Measurements from ENCODE around the gene TAOK1.
"Not testable (repeated sequence)": the region's sequence is repeated elsewhere in the genome, so short reads cannot be mapped to it uniquely, and the experiment has no call there.

Gene TAOK1

GRCh38 chr17:29480249-29480928 is 90.2 kb downstream of the TAOK1 start:
- not testable (repeated sequence) for H3K27me3 Mint-ChIP-seq; H3K27ac Mint-ChIP-seq; ATAC-seq (replicated peaks); DNase-seq; H3K4me3 Mint-ChIP-seq; H3K4me1 Mint-ChIP-seq (ENCODE audit: low read depth in 2 of 2); H3K9me3 Mint-ChIP-seq
- peaks cover 39% of the 10 kb centered on the region for H3K36me3 Mint-ChIP-seq (ENCODE audit: insufficient read depth)

DNA sequence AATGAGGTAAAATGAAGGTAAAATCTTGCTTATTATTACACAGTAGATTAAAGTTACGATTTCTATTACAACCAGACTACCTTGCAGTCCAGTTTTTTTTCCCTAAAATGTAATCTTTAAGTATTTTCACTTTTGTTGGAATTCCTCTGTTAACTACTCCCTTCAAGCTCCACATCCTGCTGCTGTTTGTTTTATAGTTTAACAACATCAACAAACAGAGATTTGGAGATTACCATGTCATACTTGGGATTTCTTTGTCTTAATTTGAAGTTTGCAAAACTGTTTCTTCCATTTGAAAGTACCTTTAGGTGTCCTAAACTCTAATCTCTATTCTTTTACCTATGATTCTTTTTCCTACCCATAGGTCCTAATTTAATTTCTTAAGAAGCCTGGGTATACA is 93.3 kb downstream of the TAOK1 start:
- ATAC-seq (replicated peaks): no peak
- Mint-ChIP-seq H3K27me3 (no peaks in the 10 kb centered on the region), H3K27ac (peak overlapping the region in 1 of 2 donors; percentile 17), H3K4me1 (ENCODE audit: low read depth in 2 of 2) (no peaks in the 10 kb centered on the region), H3K9me3 (no peaks in the 10 kb centered on the region), H3K36me3 (ENCODE audit: insufficient read depth) (peaks cover 49% of the 10 kb centered on the region), H3K4me3 (no peak overlapping the region)
- DNase-seq: no peak

GRCh38 chr17:29495011-29495410 is 104.8 kb downstream of the TAOK1 start:
- H3K4me3 Mint-ChIP-seq: no peak overlapping the region
- H3K27ac Mint-ChIP-seq: peak overlapping the region in 1 of 2 donors; percentile 17
- ATAC-seq (replicated peaks) (no peak), DNase-seq (no peak)
- no peaks in the 10 kb centered on the region for H3K27me3 Mint-ChIP-seq
- H3K9me3 Mint-ChIP-seq: no peaks in the 10 kb centered on the region
- H3K36me3 Mint-ChIP-seq (ENCODE audit: insufficient read depth): peaks cover 78% of the 10 kb centered on the region
- H3K4me1 Mint-ChIP-seq (ENCODE audit: low read depth in 2 of 2): no peaks in the 10 kb centered on the region

- H3K4me1 Mint-ChIP-seq (ENCODE audit: low read depth in 2 of 2): peaks cover 0 to 4% of the 10 kb centered on the region in 2 donors
- H3K36me3 Mint-ChIP-seq (ENCODE audit: insufficient read depth): peaks cover 76% of the 10 kb centered on the region
- H3K4me3 Mint-ChIP-seq: no peak overlapping the region
- no peaks in the 10 kb centered on the region for H3K9me3 Mint-ChIP-seq
- no peaks in the 10 kb centered on the region for H3K27me3 Mint-ChIP-seq
- no peak for ATAC-seq (replicated peaks)
- H3K27ac Mint-ChIP-seq: no peak overlapping the region
- DNase-seq: no peak
Measured at GRCh38 chr17:29504711-29505110, 114.5 kb downstream of the TAOK1 start.

- peaks cover 79% of the 10 kb centered on the region for H3K36me3 Mint-ChIP-seq (ENCODE audit: insufficient read depth)
- no peaks in the 10 kb centered on the region for H3K9me3 Mint-ChIP-seq
- H3K27ac Mint-ChIP-seq: peak overlapping the region in 1 of 2 donors; percentile 61
- H3K4me3 Mint-ChIP-seq: no peak overlapping the region
- no peak for DNase-seq
- H3K4me1 Mint-ChIP-seq (ENCODE audit: low read depth in 2 of 2): peaks cover 0 to 4% of the 10 kb centered on the region in 2 donors
- no peak for ATAC-seq (replicated peaks)
- H3K27me3 Mint-ChIP-seq: no peaks in the 10 kb centered on the region
Measured at GRCh38 chr17:29505836-29506235, 115.7 kb downstream of the TAOK1 start.

- Mint-ChIP-seq H3K9me3 (no peaks in the 10 kb centered on the region), H3K27me3 (no peaks in the 10 kb centered on the region), H3K36me3 (ENCODE audit: insufficient read depth) (peaks cover 80% of the 10 kb centered on the region), H3K4me3 (no peak overlapping the region), H3K4me1 (ENCODE audit: low read depth in 2 of 2) (peaks cover 0 to 4% of the 10 kb centered on the region in 2 donors), H3K27ac (no peak overlapping the region)
- no peak for DNase-seq
- no peak for ATAC-seq (replicated peaks)
Measured at GRCh38 chr17:29510953-29511352, 120.8 kb downstream of the TAOK1 start.

GRCh38 chr17:29514792-29515191 is 124.6 kb downstream of the TAOK1 start:
- Mint-ChIP-seq H3K27me3 (no peaks in the 10 kb centered on the region), H3K4me1 (ENCODE audit: low read depth in 2 of 2) (no peaks in the 10 kb centered on the region), H3K27ac (no peak overlapping the region)

DNA sequence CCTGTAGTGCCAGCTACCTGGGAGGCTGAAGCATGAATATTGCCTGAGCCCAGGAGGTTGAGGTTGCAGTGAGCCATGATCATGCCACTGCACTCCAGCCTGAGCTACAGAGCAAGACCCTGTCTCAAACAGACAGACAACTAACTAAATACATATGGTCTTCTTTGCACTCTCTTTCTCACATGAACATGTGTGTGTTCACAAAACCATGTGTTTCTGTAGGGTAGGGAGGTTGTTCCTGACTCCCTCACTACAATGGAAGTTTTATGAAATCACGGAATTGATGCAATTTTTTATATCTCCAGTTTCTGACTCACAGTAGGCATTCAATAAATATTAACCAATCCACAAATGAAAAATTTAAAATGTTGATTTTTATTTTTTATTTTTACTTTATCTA is 128.2 kb downstream of the TAOK1 start:
- no peaks in the 10 kb centered on the region for H3K4me1 Mint-ChIP-seq (ENCODE audit: low read depth in 2 of 2)
- no peak for DNase-seq
- no peak overlapping the region for H3K27ac Mint-ChIP-seq
- no peaks in the 10 kb centered on the region for H3K27me3 Mint-ChIP-seq
- ATAC-seq (replicated peaks): no peak
- H3K36me3 Mint-ChIP-seq (ENCODE audit: insufficient read depth): peaks cover 92% of the 10 kb centered on the region
- H3K4me3 Mint-ChIP-seq: no peak overlapping the region
- H3K9me3 Mint-ChIP-seq: no peaks in the 10 kb centered on the region

More at GRCh38 chr17:29514792-29515191, 124.6 kb downstream of the TAOK1 start:
- no peak for DNase-seq
- Mint-ChIP-seq H3K9me3 (no peaks in the 10 kb centered on the region), H3K4me3 (no peak overlapping the region), H3K36me3 (ENCODE audit: insufficient read depth) (peaks cover 92% of the 10 kb centered on the region)
- no peak for ATAC-seq (replicated peaks)

GRCh38 chr17:29524692-29525091 is 134.5 kb downstream of the TAOK1 start:
- Mint-ChIP-seq H3K4me3 (no peak overlapping the region), H3K27me3 (no peaks in the 10 kb centered on the region), H3K36me3 (ENCODE audit: insufficient read depth) (peaks cover 79% of the 10 kb centered on the region), H3K27ac (no peak overlapping the region), H3K4me1 (ENCODE audit: low read depth in 2 of 2) (no peaks in the 10 kb centered on the region), H3K9me3 (no peaks in the 10 kb centered on the region)
- no peak for DNase-seq
- no peak for ATAC-seq (replicated peaks)

DNA sequence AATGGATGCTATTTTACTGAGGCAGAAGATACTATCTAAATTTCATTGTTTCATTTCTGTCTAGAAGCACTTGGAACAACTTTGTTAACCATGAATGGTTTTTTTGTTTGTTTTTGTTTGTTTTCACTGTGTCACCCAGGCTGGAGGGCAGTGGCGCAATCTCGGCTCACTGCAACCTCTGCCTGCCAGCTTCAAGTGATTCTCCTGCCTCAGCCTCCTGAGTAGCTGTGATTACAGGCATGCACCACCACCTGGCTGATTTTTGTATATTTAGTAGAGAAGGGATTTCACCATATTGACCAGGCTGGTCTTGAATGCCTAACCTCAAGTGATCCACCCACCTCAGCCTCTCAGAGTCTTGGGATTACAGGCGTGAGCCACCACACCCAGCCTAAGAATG is 136.2 kb downstream of the TAOK1 start:
- Mint-ChIP-seq H3K27me3 (no peaks in the 10 kb centered on the region), H3K27ac (peak overlapping the region in 1 of 2 donors; percentile 77), H3K4me3 (no peak overlapping the region), H3K36me3 (ENCODE audit: insufficient read depth) (peaks cover 77% of the 10 kb centered on the region), H3K9me3 (no peaks in the 10 kb centered on the region), H3K4me1 (ENCODE audit: low read depth in 2 of 2) (no peaks in the 10 kb centered on the region)
- DNase-seq (no peak), ATAC-seq (replicated peaks) (no peak)

- Mint-ChIP-seq H3K36me3 (ENCODE audit: insufficient read depth) (peaks cover 76% of the 10 kb centered on the region), H3K27ac (peak overlapping the region in 1 of 2 donors; percentile 25), H3K4me1 (ENCODE audit: low read depth in 2 of 2) (no peaks in the 10 kb centered on the region), H3K27me3 (no peaks in the 10 kb centered on the region), H3K4me3 (no peak overlapping the region), H3K9me3 (no peaks in the 10 kb centered on the region)
- DNase-seq (no peak), ATAC-seq (replicated peaks) (no peak)
Measured at GRCh38 chr17:29533976-29534375, 143.8 kb downstream of the TAOK1 start.

DNA sequence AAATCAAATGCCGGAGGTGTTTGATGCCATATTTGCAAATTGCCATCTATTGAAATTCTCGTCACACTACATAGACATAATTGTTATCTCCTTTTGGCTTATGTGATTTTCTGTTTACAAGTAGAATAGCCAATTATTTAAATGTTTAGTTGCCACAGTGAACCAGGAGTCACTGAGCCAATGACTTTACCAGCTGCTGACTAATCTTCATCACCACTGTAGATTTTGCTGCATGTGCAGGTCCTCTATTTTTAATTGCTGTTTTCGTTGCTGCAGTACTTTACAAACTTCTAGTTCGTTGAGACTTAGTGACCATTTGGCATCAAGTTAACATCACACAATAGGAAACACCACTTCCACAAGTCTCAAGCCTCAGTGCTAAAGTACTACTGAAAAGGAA is 153.9 kb downstream of the TAOK1 start:
- H3K4me3 Mint-ChIP-seq: no peak overlapping the region
- no peak for ATAC-seq (replicated peaks)
- H3K36me3 Mint-ChIP-seq (ENCODE audit: insufficient read depth): peaks cover 43% of the 10 kb centered on the region
- no peaks in the 10 kb centered on the region for H3K9me3 Mint-ChIP-seq
- peaks cover 3 to 13% of the 10 kb centered on the region in 2 donors for H3K4me1 Mint-ChIP-seq (ENCODE audit: low read depth in 2 of 2)
- no peak overlapping the region for H3K27ac Mint-ChIP-seq
- no peak for DNase-seq
- no peaks in the 10 kb centered on the region for H3K27me3 Mint-ChIP-seq

GRCh38 chr17:29546085-29546484 is 155.9 kb downstream of the TAOK1 start:
- Mint-ChIP-seq H3K4me3 (no peak overlapping the region), H3K4me1 (ENCODE audit: low read depth in 2 of 2) (peaks cover 6 to 22% of the 10 kb centered on the region in 2 donors), H3K27ac (peak overlapping the region in 1 of 2 donors; percentile 66), H3K27me3 (no peaks in the 10 kb centered on the region), H3K36me3 (ENCODE audit: insufficient read depth) (peaks cover 23% of the 10 kb centered on the region), H3K9me3 (no peaks in the 10 kb centered on the region)
- ATAC-seq (replicated peaks) (no peak), DNase-seq (no peak)

DNA sequence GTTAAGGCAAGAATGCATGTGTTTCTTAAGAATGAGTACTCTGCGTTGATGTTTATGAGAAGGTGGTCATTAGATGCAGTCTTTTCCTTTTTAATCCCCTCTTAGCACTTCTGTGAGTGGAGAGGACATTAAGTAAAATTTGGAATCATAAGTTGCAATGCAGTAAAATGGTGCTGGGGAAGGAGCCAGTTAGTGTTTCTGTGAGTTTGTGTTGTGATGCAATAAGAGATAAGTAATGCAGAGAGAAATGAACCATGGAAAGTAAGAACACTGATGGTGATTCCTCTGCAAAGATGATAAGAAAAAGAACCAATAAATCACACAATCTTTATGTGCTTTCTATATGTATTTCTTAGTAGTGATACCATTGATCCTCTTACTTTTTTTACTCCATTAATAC is 156.7 kb downstream of the TAOK1 start:
- H3K4me3 Mint-ChIP-seq: no peak overlapping the region
- DNase-seq: no peak
- no peaks in the 10 kb centered on the region for H3K27me3 Mint-ChIP-seq
- H3K27ac Mint-ChIP-seq: peak overlapping the region in 1 of 2 donors; percentile 66
- peaks cover 19% of the 10 kb centered on the region for H3K36me3 Mint-ChIP-seq (ENCODE audit: insufficient read depth)
- H3K9me3 Mint-ChIP-seq: no peaks in the 10 kb centered on the region
- no peak for ATAC-seq (replicated peaks)
- peaks cover 6 to 22% of the 10 kb centered on the region in 2 donors for H3K4me1 Mint-ChIP-seq (ENCODE audit: low read depth in 2 of 2)

All from effector memory CD8-positive, alpha-beta T cell (primary cell).